Muscle of leg (tissue), 11 donors: Measurements from ENCODE around the gene ZFP36. TPM values are rescaled to one million over a fixed set of nuclear protein-coding genes. Genes with fewer than 3 reads are reported as not detected.
"Not testable (repeated sequence)": the region's sequence is repeated elsewhere in the genome, so short reads cannot be mapped to it uniquely, and the experiment has no call there.

Source experiments
- DNase-seq: peaks from one replicate; pipeline ENCODE4 v3.0.0; 2013
- H3K27ac ChIP-seq: one replicate; pipeline ENCODE4 v1.5.1; 2013; ENCODE audit warnings: mild to moderate bottlenecking, low read length, control low read depth
- H3K27me3 ChIP-seq: one replicate; pipeline ENCODE4 v1.6.1; 2013; ENCODE audit warnings: low read length; ENCODE audit not compliant: control insufficient read depth, insufficient read depth
- H3K36me3 ChIP-seq: one replicate; pipeline ENCODE4 v1.6.1; 2013; ENCODE audit warnings: low read length; ENCODE audit not compliant: control insufficient read depth, insufficient read depth
- H3K4me1 ChIP-seq: one replicate; pipeline ENCODE4 v1.6.1; 2013; ENCODE audit warnings: low read length; ENCODE audit not compliant: control insufficient read depth, insufficient read depth
- H3K4me3 ChIP-seq: one replicate; pipeline ENCODE4 v1.5.1; 2013; ENCODE audit warnings: low read length, control low read depth
- H3K9me3 ChIP-seq: replicated peaks from 2 replicates; pipeline ENCODE4 v1.6.1; 2013; ENCODE audit warnings: low read depth, low read length; ENCODE audit not compliant: control insufficient read depth
- WGBS: methylation state at CpG from one replicate; pipeline ENCODE4 v1.1.5; 2013; ENCODE audit warnings: missing lambda C conversion rate; ENCODE audit not compliant: insufficient coverage; 5-methylcytosine and 5-hydroxymethylcytosine counted together
- polyA plus RNA-seq, 8 donors: library from polyadenylated mRNA; unstranded; fragments of 120-200 nt; gene quantifications; one replicate each; pipeline versions ENCODE4 v1.2.1 to v1.2.3, GENCODE V29; 2013; ENCODE audit warnings: inconsistent platforms in 1 of 8, low replicate concordance in 1 of 8; ENCODE audit not compliant: insufficient read length in 8 of 8, insufficient read depth in 1 of 8
- total RNA-seq: library from RNA; stranded (reverse); fragments of 120-200 nt; gene quantifications from one replicate; pipeline ENCODE4 v1.2.4, GENCODE V29; 2013

ZFP36 gene
- total and polyA plus RNA-seq, 9 donors: 14.2 to 143 (median 57.9) TPM

DNA sequence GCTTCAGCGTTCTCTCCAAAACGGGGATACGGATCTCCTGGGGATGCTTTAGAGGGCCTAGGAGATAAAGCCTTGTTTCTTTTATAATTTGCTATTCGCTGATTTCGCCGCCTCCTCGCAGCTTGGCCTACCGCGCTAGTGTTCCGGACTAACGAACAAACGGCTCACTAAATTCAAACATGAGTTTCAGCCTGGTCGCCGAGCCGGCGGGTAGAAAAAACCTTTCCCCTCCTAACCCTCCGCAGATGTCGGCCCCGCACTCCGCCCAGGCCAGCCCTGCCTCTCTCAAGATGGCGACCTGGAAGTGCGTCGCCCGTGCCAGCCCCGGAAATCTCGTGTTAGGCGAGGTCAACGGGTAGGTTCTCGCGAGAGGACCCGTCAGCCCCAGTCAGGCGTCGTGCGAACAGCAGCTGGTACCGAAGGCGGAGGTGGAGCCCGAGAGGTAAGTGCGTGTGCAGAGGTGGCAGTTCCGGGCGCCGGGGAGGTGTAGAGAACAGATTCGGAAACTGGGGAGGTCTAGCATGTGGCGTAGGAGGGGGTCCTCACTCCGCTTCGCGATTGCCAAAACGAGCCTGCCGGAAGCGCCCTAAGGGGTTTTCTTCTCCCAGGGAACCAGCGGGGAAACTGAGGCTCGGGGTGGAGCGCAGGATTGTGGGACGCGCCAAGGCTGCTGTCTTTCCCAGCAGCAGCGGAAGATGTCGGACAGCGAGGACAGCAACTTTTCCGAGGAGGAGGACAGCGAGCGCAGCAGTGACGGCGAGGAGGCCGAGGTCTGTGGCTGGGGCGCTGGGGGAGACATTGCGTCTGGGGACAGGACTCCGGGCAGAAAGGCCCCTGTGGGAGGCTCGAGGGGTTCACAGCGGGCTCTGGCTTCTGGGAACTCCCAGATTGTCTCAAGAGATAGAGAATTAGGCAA is 38.8 kb downstream of the ZFP36 start, which contains the start of gene SUPT5H:
TSS of gene SUPT5H (plus strand) at position 387 of the 916 bp plus-strand sequence. CDS start at position 696, 309 bp downstream.
- Histone ChIP-seq H3K36me3 (peaks cover 22% of the 10 kb centered on the region), H3K4me1 (peaks cover 16% of the 10 kb centered on the region), H3K27me3 (no peaks in the 10 kb centered on the region), H3K4me3 (peak within 1 kb of the TSS; percentile 98), H3K9me3 (no peaks in the 10 kb centered on the region), H3K27ac (peak within 1 kb of the TSS; percentile 97)
- 0% methylated on average over 65 of the region's 68 CpGs for WGBS
- peak; percentile 98 for DNase-seq

DNA sequence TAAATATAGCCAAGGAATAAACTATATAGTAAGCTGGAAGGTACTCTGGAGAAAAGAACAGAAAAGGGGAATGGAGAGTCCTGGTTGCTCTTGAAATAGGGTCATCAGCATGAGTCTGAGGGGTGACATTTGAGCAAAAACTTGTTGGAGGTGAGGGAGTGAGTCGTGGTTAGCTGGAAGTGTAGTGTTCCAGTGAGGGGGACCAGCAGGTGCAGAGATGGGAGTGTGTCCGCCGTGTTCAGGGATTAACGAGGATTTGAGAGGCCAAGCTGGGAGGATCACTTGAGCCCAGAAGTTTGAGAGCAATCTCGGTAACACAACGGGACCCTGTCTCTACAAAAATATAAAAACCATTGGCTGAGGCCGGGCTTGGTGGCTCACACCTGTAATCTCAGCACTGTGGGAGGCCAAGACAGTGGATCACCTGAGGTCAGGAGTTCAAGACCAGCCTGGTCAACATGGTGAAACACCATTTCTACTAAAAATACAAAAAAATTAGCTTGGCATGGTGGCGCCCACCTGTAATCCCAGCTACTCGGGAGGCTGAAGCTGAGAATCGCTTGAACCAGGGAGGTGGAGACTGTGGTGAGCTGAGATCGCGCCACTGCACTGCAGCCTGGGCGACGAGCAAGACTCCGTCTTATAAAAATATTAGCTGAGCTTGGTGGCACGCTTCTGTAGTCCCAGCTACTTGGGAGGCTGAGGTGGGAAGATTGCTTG is 39.9 kb downstream of the ZFP36 start:
- Histone ChIP-seq H3K27ac (no peak overlapping the region), H3K9me3 (no peaks in the 10 kb centered on the region)
- DNase-seq: no peak

DNA sequence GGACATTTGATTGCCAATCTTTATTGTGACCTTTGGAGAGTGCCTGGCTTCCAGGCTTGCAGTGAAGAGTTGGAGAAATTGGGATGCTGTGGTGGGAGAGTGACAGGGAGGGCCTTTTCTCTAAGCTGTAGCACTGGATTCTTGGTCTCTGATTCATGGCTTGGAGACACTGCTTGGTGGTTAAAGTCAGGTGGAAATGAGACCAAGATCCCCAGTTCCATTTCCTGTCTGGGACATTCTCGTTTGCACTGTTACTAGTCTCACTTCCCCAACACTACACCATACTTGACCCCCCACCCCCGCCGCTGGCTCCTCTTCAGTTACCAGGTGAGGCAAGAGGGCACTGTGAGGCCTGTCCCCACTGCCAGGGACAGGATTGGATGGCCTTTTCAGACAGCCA is 41.6 kb downstream of the ZFP36 start:
- 75% methylated on average over 3 of the region's 3 CpGs for WGBS
- DNase-seq: no peak
- Histone ChIP-seq H3K4me3 (no peak overlapping the region), H3K9me3 (no peaks in the 10 kb centered on the region), H3K4me1 (peaks cover 16% of the 10 kb centered on the region), H3K36me3 (peaks cover 38% of the 10 kb centered on the region), H3K27ac (no peak overlapping the region), H3K27me3 (no peaks in the 10 kb centered on the region)

More for the DNA sequence above, 39.9 kb downstream of the ZFP36 start:
- peak overlapping the region; percentile 98 for H3K4me3 ChIP-seq
- peaks cover 16% of the 10 kb centered on the region for H3K4me1 ChIP-seq
- H3K27me3 ChIP-seq: no peaks in the 10 kb centered on the region
- 88% methylated on average over 10 of the region's 16 CpGs for WGBS
- peaks cover 22% of the 10 kb centered on the region for H3K36me3 ChIP-seq

DNA sequence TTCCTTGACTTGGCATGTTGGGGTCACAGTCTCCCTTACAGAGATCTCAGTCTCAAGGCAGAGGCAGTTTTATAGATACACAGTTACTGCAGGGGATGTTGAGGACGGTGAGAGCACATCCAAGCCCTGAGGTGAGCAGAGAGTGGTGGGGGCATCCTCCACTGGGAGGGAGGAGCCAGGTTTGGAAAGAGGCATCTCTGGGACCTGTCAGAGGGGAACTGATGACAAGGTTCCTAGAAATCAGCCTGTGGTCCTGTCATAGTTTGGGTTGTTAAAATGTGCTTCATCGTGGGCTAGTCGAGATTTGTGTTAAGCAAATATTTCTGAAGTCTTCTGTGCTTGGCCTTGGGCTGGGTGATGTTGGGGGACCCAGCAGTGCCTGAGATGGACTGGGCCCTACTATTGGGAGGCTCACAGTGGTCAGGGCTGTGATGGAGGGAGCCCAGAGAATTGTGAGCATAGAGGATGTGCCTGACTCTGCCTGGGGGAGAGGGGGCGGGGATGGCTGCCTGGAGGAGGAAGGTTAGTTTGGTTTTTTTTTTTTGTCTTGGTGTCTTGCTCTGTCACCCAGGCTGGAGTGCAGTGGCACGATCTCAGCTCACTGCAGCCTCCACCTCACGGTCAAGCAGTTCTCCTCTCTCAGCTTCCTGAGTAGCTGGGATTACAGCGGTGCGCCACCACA is 42.6 kb downstream of the ZFP36 start:
- Histone ChIP-seq H3K4me1 (peaks cover 16% of the 10 kb centered on the region), H3K9me3 (no peaks in the 10 kb centered on the region), H3K27ac (no peak overlapping the region), H3K27me3 (no peaks in the 10 kb centered on the region), H3K36me3 (peaks cover 42% of the 10 kb centered on the region), H3K4me3 (no peak overlapping the region)
- DNase-seq: no peak
- WGBS: 90% methylated on average over 3 of the region's 8 CpGs

DNA sequence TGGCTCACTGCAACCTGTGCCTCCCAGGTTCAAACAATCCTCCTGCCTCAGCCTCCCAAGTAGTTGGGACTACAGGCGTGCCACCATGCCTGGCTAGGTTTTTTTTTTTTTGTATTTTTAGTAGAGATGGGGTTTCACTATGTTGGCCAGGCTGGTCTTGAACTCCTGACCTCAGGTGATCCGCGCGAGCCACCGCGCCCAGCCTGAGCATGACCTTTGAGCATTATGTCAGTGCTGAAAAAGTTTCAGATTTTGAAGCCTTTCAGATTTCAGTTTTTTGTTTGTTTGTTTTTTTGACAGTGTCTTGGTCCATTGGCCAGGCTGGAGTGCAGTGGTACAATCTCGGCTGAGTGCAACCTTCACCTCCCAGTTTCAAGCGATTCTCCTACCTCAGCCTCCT is 44.6 kb downstream of the ZFP36 start:
- H3K27ac ChIP-seq, H3K4me3 ChIP-seq, DNase-seq, H3K27me3 ChIP-seq, H3K9me3 ChIP-seq: not testable (repeated sequence)
- Histone ChIP-seq H3K4me1 (peaks cover 12% of the 10 kb centered on the region), H3K36me3 (peaks cover 42% of the 10 kb centered on the region)
- 100% methylated on average over 5 of the region's 8 CpGs for WGBS

Other genes starting within 250 kb of the ZFP36 start
- gene NCCRP1, start 209.9 kb upstream of the ZFP36 start, total RNA-seq: 0.04 TPM
- under 1 TPM in 5 of 8 donors, not detected in 3; 0.12 to 0.35 (median 0.20) TPM for gene NCCRP1, start 209.9 kb upstream of the ZFP36 start, polyA plus RNA-seq
- gene SYCN, start 202.6 kb upstream of the ZFP36 start, total RNA-seq: not detected
- gene SYCN, start 202.6 kb upstream of the ZFP36 start, polyA plus RNA-seq: not detected
- not detected for gene IFNL3, start 161.8 kb upstream of the ZFP36 start, total RNA-seq
- gene IFNL3, start 161.8 kb upstream of the ZFP36 start, polyA plus RNA-seq: not detected
- 0.04 TPM for gene IFNL4, start 158.0 kb upstream of the ZFP36 start, total RNA-seq
- under 1 TPM in 1 of 8 donors, not detected in 7; 0.16 TPM for gene IFNL4, start 158.0 kb upstream of the ZFP36 start, polyA plus RNA-seq
- not detected for gene IFNL2, start 138.5 kb upstream of the ZFP36 start, total RNA-seq
- not detected for gene IFNL2, start 138.5 kb upstream of the ZFP36 start, polyA plus RNA-seq
- gene IFNL1, start 110.4 kb upstream of the ZFP36 start, total RNA-seq: not detected
- gene IFNL1, start 110.4 kb upstream of the ZFP36 start, polyA plus RNA-seq: not detected
- 0.31 TPM for gene LRFN1, start 86.0 kb upstream of the ZFP36 start, total RNA-seq
- gene LRFN1, start 86.0 kb upstream of the ZFP36 start, polyA plus RNA-seq: 1 to 10 TPM in 4 of 8 donors, under 1 TPM in 4; 0.68 to 1.8 (median 1.0) TPM
- 25.8 TPM for gene GMFG, start 70.8 kb upstream of the ZFP36 start, total RNA-seq
- 10 to 100 TPM; 16.1 to 25.3 (median 18.9) TPM for gene GMFG, start 70.8 kb upstream of the ZFP36 start, polyA plus RNA-seq
- 36.6 TPM for gene SAMD4B, start 64.4 kb upstream of the ZFP36 start, total RNA-seq
- 10 to 100 TPM; 66.9 to 99.6 (median 84.6) TPM for gene SAMD4B, start 64.4 kb upstream of the ZFP36 start, polyA plus RNA-seq
- 21.0 TPM for gene PAF1, start 15.7 kb upstream of the ZFP36 start, total RNA-seq
- gene PAF1, start 15.7 kb upstream of the ZFP36 start, polyA plus RNA-seq: 10 to 100 TPM; 38.7 to 48.0 (median 41.6) TPM
- gene MED29, start 15.5 kb upstream of the ZFP36 start, total RNA-seq: 17.3 TPM
- 10 to 100 TPM; 20.8 to 30.5 (median 26.6) TPM for gene MED29, start 15.5 kb upstream of the ZFP36 start, polyA plus RNA-seq
- gene PLEKHG2, start 5.8 kb downstream of the ZFP36 start, total RNA-seq: 21.2 TPM
- 10 to 100 TPM; 33.5 to 65.3 (median 50.1) TPM for gene PLEKHG2, start 5.8 kb downstream of the ZFP36 start, polyA plus RNA-seq
- gene RPS16, start 29.1 kb downstream of the ZFP36 start, total RNA-seq: 261 TPM
- 1,000 to 10,000 TPM; 1,818 to 2,619 (median 2,073) TPM for gene RPS16, start 29.1 kb downstream of the ZFP36 start, polyA plus RNA-seq
- gene SUPT5H, start 38.7 kb downstream of the ZFP36 start, total RNA-seq: 50.0 TPM
- gene SUPT5H, start 38.7 kb downstream of the ZFP36 start, polyA plus RNA-seq: 100 to 1,000 TPM in 3 of 8 donors, 10 to 100 TPM in 5; 80.4 to 108 (median 99.7) TPM
- gene TIMM50, start 74.0 kb downstream of the ZFP36 start, total RNA-seq: 38.8 TPM
- gene TIMM50, start 74.0 kb downstream of the ZFP36 start, polyA plus RNA-seq: 10 to 100 TPM; 44.2 to 55.3 (median 49.8) TPM
- 0.09 TPM for gene DLL3, start 92.1 kb downstream of the ZFP36 start, total RNA-seq
- under 1 TPM in 7 of 8 donors, not detected in 1; 0.14 to 0.27 (median 0.23) TPM for gene DLL3, start 92.1 kb downstream of the ZFP36 start, polyA plus RNA-seq
- 0.13 TPM for gene SELENOV, start 108.3 kb downstream of the ZFP36 start, total RNA-seq
- under 1 TPM in 5 of 8 donors, not detected in 3; 0.08 to 0.48 (median 0.40) TPM for gene SELENOV, start 108.3 kb downstream of the ZFP36 start, polyA plus RNA-seq
- 3.2 TPM for gene EID2B, start 126.0 kb downstream of the ZFP36 start, total RNA-seq
- gene EID2B, start 126.0 kb downstream of the ZFP36 start, polyA plus RNA-seq: 1 to 10 TPM; 2.2 to 3.0 (median 2.5) TPM
- 7.0 TPM for gene EID2, start 133.3 kb downstream of the ZFP36 start, total RNA-seq
- 10 to 100 TPM in 6 of 8 donors, 1 to 10 TPM in 2; 9.2 to 13.4 (median 10.5) TPM for gene EID2, start 133.3 kb downstream of the ZFP36 start, polyA plus RNA-seq
- gene LGALS13, start 195.7 kb downstream of the ZFP36 start, total RNA-seq: 0.31 TPM
- not detected for gene LGALS13, start 195.7 kb downstream of the ZFP36 start, polyA plus RNA-seq
- not detected for gene LGALS16, start 249.1 kb downstream of the ZFP36 start, total RNA-seq
- not detected for gene LGALS16, start 249.1 kb downstream of the ZFP36 start, polyA plus RNA-seq